Measurements from ENCODE around the gene COL20A1. TPM values are rescaled to one million over a fixed set of nuclear protein-coding genes. Genes with fewer than 3 reads are reported as not detected.

The COL20A1 gene
- total and polyA plus RNA-seq, 8 donors, result 0.53 to 2.4 TPM; not detected in 6

- H3K4me1 ChIP-seq, result peaks cover 12 to 22% (median 19%) of the 10 kb centered on the region in 4 donors
- peaks cover 23 to 98% (median 83%) of the 10 kb centered on the region in 3 donors for H3K27me3 ChIP-seq
Measured at GRCh38 chr20:63252284-63252711, 40.7 kb upstream of the COL20A1 start.

GRCh38 chr20:63253065-63253437 lies 39.9 kb upstream of the COL20A1 start:
- WGBS, 5 donors, result 10 to 17% (median 15%) methylated on average over 4 to 16 of the region's 16 CpGs
- no peaks in the 10 kb centered on the region for H3K36me3 ChIP-seq
- intact Hi-C loops (cut with DNase I; ENCODE audit: low total_unique reads), result no loop called here
- H3K4me3 ChIP-seq, result peak overlapping the region; percentile 34 to 51 (median 40)
- peaks cover 23 to 94% (median 76%) of the 10 kb centered on the region in 3 donors for H3K27me3 ChIP-seq
- H3K27ac ChIP-seq, result no peak overlapping the region
- H3K4me1 ChIP-seq, result peaks cover 12 to 20% (median 19%) of the 10 kb centered on the region in 4 donors
- no peaks in the 10 kb centered on the region for H3K9me3 ChIP-seq
- TF ChIP-seq EP300 (IDR thresholded peaks at IDR 0.05) (no peak), POLR2A (IDR thresholded peaks at IDR 0.05) (no peak), CTCF (IDR thresholded peaks at IDR 0.05) (no peak), POLR2AphosphoS5 (IDR thresholded peaks at IDR 0.05) (no peak)
- no peak for DNase-seq

More at GRCh38 chr20:63252284-63252711, 40.7 kb upstream of the COL20A1 start:
- WGBS, 5 donors, result 59 to 73% (median 63%) methylated on average over 8 of the region's 8 CpGs
- no peak overlapping the region for H3K4me3 ChIP-seq
- intact Hi-C loops (cut with DNase I; ENCODE audit: low total_unique reads), result no loop called here
- TF ChIP-seq EP300 (IDR thresholded peaks at IDR 0.05) (no peak), POLR2AphosphoS5 (IDR thresholded peaks at IDR 0.05) (no peak), CTCF (IDR thresholded peaks at IDR 0.05) (no peak), POLR2A (IDR thresholded peaks at IDR 0.05) (no peak)
- DNase-seq, result no peak
- no peaks in the 10 kb centered on the region for H3K36me3 ChIP-seq
- no peaks in the 10 kb centered on the region for H3K9me3 ChIP-seq
- H3K27ac ChIP-seq, result no peak overlapping the region

- peak in 1 of 2 donors; percentile 82 for DNase-seq
- Histone ChIP-seq H3K4me1 (peaks cover 12 to 20% (median 19%) of the 10 kb centered on the region in 4 donors), H3K36me3 (no peaks in the 10 kb centered on the region), H3K9me3 (no peaks in the 10 kb centered on the region), H3K27me3 (peaks cover 23 to 94% (median 70%) of the 10 kb centered on the region in 3 donors), H3K27ac (no peak overlapping the region), H3K4me3 (peak overlapping the region; percentile 34 to 51 (median 40))
- TF ChIP-seq POLR2A (IDR thresholded peaks at IDR 0.05) (no peak), EP300 (IDR thresholded peaks at IDR 0.05) (no peak)
- 0 to 2% (median 1%) methylated on average over 16 to 89 of the region's 89 CpGs for WGBS, 5 donors
- intact Hi-C loops (cut with DNase I; ENCODE audit: low total_unique reads), result no loop called here
Measured at GRCh38 chr20:63253438-63254231, 39.4 kb upstream of the COL20A1 start.

GRCh38 chr20:63254232-63254605 lies 38.8 kb upstream of the COL20A1 start, which contains the start of gene NKAIN4:
NKAIN4 (minus strand) TSS chr20:63254463; CDS start chr20:63254450, 13 bp downstream.
- Histone ChIP-seq H3K27me3 (peaks cover 23 to 94% (median 67%) of the 10 kb centered on the region in 3 donors), H3K9me3 (no peaks in the 10 kb centered on the region), H3K4me1 (peaks cover 12 to 20% (median 19%) of the 10 kb centered on the region in 4 donors), H3K4me3 (peak within 1 kb of the TSS; percentile 34 to 51 (median 40)), H3K27ac (no peak within 1 kb of the TSS), H3K36me3 (no peaks in the 10 kb centered on the region)
- WGBS, 5 donors, result 1 to 6% (median 1%) methylated on average over 7 to 46 of the region's 46 CpGs
- TF ChIP-seq EP300 (IDR thresholded peaks at IDR 0.05), result no peak
- TF ChIP-seq POLR2AphosphoS5 (IDR thresholded peaks at IDR 0.05), result no peak
- no peak for TF ChIP-seq POLR2A (IDR thresholded peaks at IDR 0.05)
- TF ChIP-seq CTCF (IDR thresholded peaks at IDR 0.05), result no peak
- intact Hi-C loops (cut with DNase I; ENCODE audit: low total_unique reads), result no loop called here
- DNase-seq, result no peak

All from stomach (tissue), 9 donors.